ENCODE measurements around the gene SASS6.

- TF ChIP-seq, protein P1, sequence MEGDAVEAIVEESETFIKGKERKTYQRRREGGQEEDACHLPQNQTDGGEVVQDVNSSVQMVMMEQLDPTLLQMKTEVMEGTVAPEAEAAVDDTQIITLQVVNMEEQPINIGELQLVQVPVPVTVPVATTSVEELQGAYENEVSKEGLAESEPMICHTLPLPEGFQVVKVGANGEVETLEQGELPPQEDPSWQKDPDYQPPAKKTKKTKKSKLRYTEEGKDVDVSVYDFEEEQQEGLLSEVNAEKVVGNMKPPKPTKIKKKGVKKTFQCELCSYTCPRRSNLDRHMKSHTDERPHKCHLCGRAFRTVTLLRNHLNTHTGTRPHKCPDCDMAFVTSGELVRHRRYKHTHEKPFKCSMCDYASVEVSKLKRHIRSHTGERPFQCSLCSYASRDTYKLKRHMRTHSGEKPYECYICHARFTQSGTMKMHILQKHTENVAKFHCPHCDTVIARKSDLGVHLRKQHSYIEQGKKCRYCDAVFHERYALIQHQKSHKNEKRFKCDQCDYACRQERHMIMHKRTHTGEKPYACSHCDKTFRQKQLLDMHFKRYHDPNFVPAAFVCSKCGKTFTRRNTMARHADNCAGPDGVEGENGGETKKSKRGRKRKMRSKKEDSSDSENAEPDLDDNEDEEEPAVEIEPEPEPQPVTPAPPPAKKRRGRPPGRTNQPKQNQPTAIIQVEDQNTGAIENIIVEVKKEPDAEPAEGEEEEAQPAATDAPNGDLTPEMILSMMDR (IDR thresholded peaks at IDR 0.05), result no peak
- TF ChIP-seq POLR2A (IDR thresholded peaks at IDR 0.05) (no peak), POLR2AphosphoS5 (IDR thresholded peaks at IDR 0.05; ENCODE audit: insufficient read depth in 1 of 2, low read depth in 1 of 2) (no peak)
Observed at GRCh38 chr1:100151679-100152078, 18.9 kb upstream of the SASS6 start.
